GM06990 (cell line): ENCODE data around the gene PFN1.
A peak's percentile ranks its signal among the peaks of the same experiment; 100 is the strongest.

Source experiments
- DNase-seq: peaks from one replicate; pipeline ENCODE4 v3.0.0-alpha.2; 2011; ENCODE audit not compliant: insufficient read length; ENCODE audit errors: extremely low read depth
- H3K27me3 ChIP-seq: replicated peaks from 2 replicates; pipeline ENCODE4 v1.6.0; 2011; ENCODE audit warnings: low read length; ENCODE audit not compliant: control insufficient read depth, insufficient read depth
- H3K36me3 ChIP-seq: 2 replicates; pipeline ENCODE4 v1.5.1; 2011; ENCODE audit warnings: low read length; ENCODE audit not compliant: control insufficient read depth, insufficient read depth
- H3K4me3 ChIP-seq: replicated peaks from 2 replicates; pipeline ENCODE4 v1.5.1; 2011; ENCODE audit warnings: low read depth, mild to moderate bottlenecking, control low read depth, low read length
- TF ChIP-seq, protein P1 (sequence below): IDR thresholded peaks from 2 replicates; pipeline ENCODE4 v1.5.1; 2011; ENCODE audit warnings: low read length, control low read depth, mild to moderate bottlenecking, inconsistent platforms; ENCODE audit not compliant: insufficient read depth, poor library complexity, severe bottlenecking

Gene PFN1

DNA sequence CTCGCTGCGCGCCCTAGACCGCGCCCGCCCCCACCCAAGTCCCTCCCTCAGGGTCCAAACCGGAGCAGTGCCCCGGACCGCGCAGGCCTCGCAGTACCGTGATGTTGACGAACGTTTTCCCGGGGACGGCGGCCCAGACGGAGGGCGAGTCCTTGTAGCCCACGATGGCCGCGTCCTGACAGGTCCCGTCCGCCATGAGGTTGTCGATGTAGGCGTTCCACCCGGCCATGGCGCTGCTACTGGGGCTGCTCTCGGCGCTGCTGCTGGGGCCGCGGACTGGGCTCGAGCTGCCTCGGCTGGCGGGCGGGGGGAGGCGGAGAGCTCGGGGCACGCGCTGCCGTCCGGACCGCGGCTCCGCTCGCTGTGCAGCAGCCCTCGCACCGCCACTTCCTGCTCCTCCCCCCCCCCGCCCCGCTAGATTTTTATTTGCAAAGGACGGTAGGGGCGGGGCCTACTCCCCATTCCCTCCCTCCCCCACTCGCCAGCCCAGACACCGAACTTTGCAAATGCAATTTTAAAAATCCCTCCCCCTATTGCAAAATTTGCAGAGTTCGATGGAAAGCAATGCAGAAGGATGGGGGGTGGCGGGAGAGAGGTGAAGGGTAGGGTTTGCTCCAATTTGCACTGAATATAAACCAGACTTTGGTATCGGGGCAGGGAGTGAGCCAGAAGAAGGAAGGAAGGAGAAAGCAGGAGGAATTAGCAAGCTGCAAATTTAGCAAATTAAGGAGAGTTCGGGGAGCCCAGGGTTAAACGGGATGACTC is at the start of gene PFN1:
TSS of gene PFN1 (minus strand) at position 365 of the 765 bp plus-strand sequence. CDS start at position 229, 136 bp downstream.
- peak; percentile 91 for DNase-seq
- H3K27me3 ChIP-seq: no peaks in the 10 kb centered on the region
- TF ChIP-seq, protein P1, sequence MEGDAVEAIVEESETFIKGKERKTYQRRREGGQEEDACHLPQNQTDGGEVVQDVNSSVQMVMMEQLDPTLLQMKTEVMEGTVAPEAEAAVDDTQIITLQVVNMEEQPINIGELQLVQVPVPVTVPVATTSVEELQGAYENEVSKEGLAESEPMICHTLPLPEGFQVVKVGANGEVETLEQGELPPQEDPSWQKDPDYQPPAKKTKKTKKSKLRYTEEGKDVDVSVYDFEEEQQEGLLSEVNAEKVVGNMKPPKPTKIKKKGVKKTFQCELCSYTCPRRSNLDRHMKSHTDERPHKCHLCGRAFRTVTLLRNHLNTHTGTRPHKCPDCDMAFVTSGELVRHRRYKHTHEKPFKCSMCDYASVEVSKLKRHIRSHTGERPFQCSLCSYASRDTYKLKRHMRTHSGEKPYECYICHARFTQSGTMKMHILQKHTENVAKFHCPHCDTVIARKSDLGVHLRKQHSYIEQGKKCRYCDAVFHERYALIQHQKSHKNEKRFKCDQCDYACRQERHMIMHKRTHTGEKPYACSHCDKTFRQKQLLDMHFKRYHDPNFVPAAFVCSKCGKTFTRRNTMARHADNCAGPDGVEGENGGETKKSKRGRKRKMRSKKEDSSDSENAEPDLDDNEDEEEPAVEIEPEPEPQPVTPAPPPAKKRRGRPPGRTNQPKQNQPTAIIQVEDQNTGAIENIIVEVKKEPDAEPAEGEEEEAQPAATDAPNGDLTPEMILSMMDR: no peak
- peaks cover 21% of the 10 kb centered on the region for H3K36me3 ChIP-seq
- peak within 1 kb of the TSS; percentile 100 for H3K4me3 ChIP-seq

DNA sequence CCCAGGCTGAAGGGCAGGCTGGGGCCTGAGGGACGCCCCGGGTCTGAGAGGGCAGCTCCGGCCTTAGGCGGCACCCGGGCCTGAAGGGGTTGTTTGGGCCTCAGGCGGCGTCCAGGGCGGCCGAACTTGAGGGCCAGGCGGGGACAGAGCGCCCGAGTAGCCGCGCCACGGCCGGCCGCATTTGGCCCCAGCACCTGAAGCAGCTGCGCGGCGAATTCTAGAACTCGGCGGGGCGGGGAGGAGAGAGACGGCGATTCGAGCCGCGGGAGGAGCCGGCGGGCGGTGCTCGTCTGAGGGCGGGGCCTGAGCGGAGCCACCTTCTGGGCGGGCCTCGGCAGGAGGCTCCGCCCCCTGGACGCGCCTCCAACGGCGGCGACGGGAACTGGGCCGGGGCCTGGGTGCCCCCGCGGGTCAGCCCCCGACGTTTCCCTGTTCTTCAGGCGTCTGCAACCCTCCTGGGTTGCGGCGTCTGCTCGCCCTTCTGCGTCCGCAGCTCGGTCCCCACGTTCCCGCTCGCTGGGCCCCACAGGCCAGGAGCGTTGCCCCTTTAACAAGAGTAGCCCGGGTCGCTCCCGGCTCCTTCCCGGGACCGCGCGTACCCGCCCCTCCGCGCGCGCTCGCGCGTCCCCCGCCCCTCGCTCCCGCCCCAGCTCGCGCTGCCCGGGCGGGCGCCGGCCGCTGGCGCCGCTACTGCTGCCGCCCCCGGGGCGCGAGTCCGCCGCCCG is 49.1 kb upstream of the PFN1 start, which contains the start of the genes INCA1 and KIF1C:
TSS of gene INCA1 (minus strand) at position 221 of the 725 bp plus-strand sequence. CDS start 3,085 bp downstream, outside the sequence.
TSS of gene KIF1C (plus strand) at position 649 of the 725 bp plus-strand sequence. CDS start 2,297 bp downstream, outside the sequence.
- DNase-seq: peak; percentile 91
- Histone ChIP-seq H3K4me3 (peak within 1 kb of the TSS; percentile 96), H3K27me3 (no peaks in the 10 kb centered on the region), H3K36me3 (peaks cover 13% of the 10 kb centered on the region)
- TF ChIP-seq, protein P1: peak; percentile 1

DNA sequence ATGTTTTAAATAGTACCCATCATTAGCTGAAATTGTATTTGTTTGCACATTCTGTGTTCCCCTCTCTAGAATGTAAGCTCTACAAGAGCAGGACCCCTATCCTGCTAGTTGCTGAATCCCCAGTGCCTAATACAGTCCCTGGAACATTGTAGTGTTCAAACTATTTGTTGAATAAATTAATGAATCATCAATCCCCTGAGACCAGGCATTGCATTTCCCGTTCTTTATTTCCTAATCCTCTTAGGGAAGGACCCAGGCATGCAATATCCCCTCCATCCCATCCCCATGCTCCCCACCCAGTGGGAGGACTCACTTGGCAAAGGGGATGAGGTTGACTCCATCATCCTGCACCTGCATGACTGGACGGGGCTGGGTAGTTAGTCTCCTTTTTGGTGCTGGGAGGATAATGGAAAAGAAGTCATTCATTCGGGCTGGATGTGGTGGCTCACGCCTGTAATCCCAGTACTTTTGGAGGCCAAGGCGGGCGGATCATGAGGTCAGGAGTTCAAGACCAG is 45.8 kb upstream of the PFN1 start:
- TF ChIP-seq, protein P1: no peak
- no peak for DNase-seq

DNA sequence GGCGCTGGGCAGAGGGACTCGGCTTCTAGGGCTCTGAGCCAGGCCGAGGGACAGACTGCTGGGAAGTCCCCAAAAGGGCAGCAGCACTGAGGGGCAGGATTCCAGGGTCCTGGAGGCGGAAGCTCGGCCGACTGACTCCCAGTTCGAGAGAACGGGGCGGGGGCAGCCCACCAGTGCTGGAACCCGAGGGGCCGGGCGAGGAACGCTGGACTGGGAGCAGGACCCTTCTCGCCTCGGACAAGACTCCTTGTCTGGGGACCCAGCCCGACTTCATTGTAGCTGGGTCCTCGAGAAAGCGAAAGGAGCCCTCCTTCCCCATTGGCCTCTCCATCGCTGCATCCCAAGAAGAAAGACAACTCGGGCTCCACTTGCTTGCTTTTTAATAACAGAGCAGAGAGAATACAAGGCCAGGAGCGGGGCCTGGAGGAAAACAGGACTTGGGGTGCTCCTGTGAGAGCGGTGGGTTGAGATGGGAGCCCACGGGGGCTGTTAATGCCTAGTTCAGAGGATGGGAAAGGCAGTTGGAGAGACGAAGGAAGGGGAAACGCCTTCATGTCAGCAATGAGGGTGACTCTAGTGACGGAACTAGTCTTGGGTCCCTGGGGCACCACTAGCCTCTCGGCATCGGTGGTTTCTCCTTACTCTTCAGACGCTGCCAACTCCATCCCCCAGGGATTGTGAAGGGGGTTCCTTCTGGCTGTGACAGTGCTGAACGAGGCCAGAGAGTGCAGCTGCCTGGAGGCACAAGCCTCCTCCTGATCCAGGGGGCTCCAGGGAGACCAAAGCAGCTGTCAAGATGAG is 39.6 kb upstream of the PFN1 start:
- Histone ChIP-seq H3K4me3 (peak overlapping the region; percentile 91), H3K27me3 (no peaks in the 10 kb centered on the region), H3K36me3 (no peaks in the 10 kb centered on the region; the same call in 1 of the 2 replicates)
- TF ChIP-seq, protein P1: no peak
- DNase-seq: no peak

More for the DNA sequence above, 45.8 kb upstream of the PFN1 start:
- Histone ChIP-seq H3K36me3 (no peaks in the 10 kb centered on the region; the same call in 1 of the 2 replicates), H3K27me3 (no peaks in the 10 kb centered on the region), H3K4me3 (no peak overlapping the region)

DNA sequence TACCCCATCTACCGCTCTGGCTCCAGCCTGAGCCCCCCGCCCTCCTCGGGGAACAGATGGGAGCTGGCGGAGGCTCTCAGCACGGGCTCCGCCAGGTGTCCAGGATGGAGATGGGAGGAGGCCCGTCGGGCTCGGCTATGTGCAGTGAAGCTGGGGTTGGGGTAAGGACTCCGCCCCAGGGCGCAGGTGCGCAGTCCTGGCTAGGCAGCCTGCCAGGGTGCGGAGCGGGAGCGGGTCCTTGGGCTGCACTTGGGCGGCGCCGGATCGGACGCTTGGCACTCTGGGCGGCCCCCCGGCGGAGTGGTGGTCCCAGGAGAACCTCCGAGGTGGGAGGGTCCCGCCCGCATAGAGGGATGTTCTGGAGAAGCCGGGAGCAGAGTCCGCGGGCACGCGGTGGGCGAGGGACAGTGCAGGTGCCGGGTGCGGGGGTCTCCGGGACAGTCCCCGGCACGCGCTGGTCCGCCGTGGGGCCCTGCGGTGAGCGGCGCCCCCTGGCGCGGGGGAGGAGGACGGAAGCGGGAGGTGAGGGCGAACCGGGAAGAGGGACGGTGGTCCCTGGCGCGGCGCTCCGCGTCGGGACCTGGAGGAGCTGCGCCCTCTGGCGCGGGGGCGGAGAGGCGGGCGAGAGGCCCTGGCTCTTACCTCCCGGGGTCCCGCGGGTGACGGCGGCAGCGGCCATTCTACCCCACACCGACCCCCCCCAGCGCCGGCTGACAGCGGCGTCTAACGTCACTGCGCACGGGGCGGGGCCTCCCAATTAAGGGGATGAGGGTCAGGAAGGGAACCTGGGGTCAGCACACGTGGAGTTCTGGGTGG is 38.8 kb upstream of the PFN1 start, which contains the start of gene CAMTA2:
TSS of gene CAMTA2 (minus strand) at position 725 of the 816 bp plus-strand sequence. CDS start 1,453 bp downstream, outside the sequence.
- DNase-seq: peak; percentile 87
- Histone ChIP-seq H3K36me3 (peaks cover 6% of the 10 kb centered on the region), H3K4me3 (peak within 1 kb of the TSS; percentile 91), H3K27me3 (no peaks in the 10 kb centered on the region)
- TF ChIP-seq, protein P1: peak; percentile 46
